Measurements from ENCODE around the gene CLDN5.

DNA sequence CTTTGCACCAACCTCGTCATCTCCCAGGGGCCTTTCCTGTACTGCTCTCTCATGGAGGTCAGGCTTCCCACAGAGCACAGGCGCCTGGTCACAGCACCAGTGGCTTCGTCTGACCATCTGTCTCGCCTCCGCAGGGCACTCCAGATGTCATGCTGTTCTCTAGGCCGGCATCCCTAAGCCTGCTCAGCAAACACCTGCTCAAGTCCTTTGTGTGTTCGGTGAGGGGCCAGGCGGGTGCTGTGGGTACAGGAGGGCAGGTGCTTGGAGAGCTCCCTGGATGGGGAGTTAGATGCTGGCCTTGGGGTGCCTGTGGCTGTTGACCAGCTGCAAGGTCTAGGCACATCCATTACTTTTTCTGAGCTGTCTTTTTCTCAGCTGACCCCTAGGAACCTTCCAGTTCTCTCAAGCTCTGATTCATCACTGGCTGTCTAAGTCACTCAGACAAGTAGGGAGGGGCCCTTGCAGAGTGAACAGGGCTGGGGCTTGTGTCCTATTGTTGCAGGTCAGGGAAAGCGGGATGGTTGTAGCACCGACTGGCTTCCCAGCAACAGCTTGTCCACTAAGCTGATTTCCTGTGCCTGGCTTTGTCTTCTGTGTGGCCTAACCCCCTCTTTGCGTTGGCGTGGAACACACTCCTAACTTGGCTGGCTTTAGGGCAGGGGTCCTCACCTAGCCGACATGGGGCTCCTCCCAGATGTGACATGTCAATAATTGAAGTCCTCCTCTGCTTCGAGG is 9.2 kb downstream of the CLDN5 start:
- TF ChIP-seq, protein P1, sequence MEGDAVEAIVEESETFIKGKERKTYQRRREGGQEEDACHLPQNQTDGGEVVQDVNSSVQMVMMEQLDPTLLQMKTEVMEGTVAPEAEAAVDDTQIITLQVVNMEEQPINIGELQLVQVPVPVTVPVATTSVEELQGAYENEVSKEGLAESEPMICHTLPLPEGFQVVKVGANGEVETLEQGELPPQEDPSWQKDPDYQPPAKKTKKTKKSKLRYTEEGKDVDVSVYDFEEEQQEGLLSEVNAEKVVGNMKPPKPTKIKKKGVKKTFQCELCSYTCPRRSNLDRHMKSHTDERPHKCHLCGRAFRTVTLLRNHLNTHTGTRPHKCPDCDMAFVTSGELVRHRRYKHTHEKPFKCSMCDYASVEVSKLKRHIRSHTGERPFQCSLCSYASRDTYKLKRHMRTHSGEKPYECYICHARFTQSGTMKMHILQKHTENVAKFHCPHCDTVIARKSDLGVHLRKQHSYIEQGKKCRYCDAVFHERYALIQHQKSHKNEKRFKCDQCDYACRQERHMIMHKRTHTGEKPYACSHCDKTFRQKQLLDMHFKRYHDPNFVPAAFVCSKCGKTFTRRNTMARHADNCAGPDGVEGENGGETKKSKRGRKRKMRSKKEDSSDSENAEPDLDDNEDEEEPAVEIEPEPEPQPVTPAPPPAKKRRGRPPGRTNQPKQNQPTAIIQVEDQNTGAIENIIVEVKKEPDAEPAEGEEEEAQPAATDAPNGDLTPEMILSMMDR (conservative IDR thresholded peaks at IDR 0.05 in 1 of 2, IDR thresholded peaks at IDR 0.05 in 1 of 2; ENCODE audit: low read depth in 1 of 2, low read length in 2 of 2): no peak
- no peak for TF ChIP-seq EZH2 (IDR thresholded peaks at IDR 0.05; ENCODE audit: low read length, missing control alignments)

Data from fibroblast of lung (primary cell).